Testis (tissue), 2 donors: ENCODE data around the gene RABGGTA.

Experiments
- POLR2A ChIP-seq: fragments of 450-650 bp; IDR thresholded peaks from one replicate; pipeline ENCODE4 v1.6.1; 2017; ENCODE audit warnings: antibody characterized with exemption, mild to moderate bottlenecking, moderate library complexity
- TF ChIP-seq, protein P1 (sequence below), 3 experiments: fragments of 450-650 bp in 2 of 3; fragments of 200-600 bp in 1 of 3; sonication (generic) in 1 of 3; IDR thresholded peaks; one replicate each; pipeline ENCODE4 v1.5.1; 2016 to 2019; ENCODE audit warnings: antibody characterized with exemption in 3 of 3, mild to moderate bottlenecking in 2 of 3, moderate library complexity in 1 of 3

DNA sequence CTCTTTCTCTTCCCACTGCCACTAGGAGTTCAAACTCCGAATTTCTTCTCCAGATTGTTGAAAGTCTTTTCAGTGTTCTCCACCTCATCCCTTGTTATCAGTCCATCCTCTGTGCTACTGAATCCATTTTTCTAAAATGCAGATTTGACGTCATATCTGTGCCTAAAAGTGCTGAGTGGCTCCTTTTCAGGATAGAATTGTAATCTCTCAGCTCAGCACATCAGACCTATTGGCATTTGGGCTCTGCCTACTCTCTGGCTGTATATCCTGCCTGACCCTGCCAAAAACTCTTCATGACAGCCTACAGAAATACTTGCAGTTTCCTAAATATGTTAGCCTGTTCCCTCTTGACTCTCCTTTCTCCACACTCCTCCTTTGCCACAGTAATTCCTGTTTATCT lies 1.1 kb upstream of the RABGGTA start:
- TF ChIP-seq, protein P1, sequence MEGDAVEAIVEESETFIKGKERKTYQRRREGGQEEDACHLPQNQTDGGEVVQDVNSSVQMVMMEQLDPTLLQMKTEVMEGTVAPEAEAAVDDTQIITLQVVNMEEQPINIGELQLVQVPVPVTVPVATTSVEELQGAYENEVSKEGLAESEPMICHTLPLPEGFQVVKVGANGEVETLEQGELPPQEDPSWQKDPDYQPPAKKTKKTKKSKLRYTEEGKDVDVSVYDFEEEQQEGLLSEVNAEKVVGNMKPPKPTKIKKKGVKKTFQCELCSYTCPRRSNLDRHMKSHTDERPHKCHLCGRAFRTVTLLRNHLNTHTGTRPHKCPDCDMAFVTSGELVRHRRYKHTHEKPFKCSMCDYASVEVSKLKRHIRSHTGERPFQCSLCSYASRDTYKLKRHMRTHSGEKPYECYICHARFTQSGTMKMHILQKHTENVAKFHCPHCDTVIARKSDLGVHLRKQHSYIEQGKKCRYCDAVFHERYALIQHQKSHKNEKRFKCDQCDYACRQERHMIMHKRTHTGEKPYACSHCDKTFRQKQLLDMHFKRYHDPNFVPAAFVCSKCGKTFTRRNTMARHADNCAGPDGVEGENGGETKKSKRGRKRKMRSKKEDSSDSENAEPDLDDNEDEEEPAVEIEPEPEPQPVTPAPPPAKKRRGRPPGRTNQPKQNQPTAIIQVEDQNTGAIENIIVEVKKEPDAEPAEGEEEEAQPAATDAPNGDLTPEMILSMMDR (IDR thresholded peaks at IDR 0.05) = no peak
- no peak for TF ChIP-seq POLR2A
